PC-3 (cell line): ENCODE data around the gene TESK2. TPM values are rescaled to one million over a fixed set of nuclear protein-coding genes. Genes with fewer than 3 reads are reported as not detected.

ENCODE experiments used
- ATAC-seq: fragments of 200-7000 bp; cut with Tn5 transposase; 2 replicates; pipeline ENCODE4 v1.9.1; 2020; ENCODE audit warnings: mild to moderate bottlenecking, moderate library complexity
- BruUV-seq: library from RNA; stranded (reverse); fragments of 400-500 nt; replicated peaks from 2 replicates; lab custom pipeline; 2021; lab: Mats Ljungman, UMichigan
- CTCF ChIA-PET: fragments of 300-600 bp; sonication (Branson Sonifier 250); formaldehyde crosslinking; loops from one replicate; lab custom pipeline; 2022; ENCODE audit warnings: antibody characterized with exemption; lab: Charles Lee
- POLR2A ChIA-PET: fragments of 300-600 bp; sonication (Branson Sonifier 250); formaldehyde crosslinking; loops from one replicate; lab custom pipeline; 2022; ENCODE audit warnings: antibody characterized with exemption; ENCODE audit not compliant: unreplicated experiment; lab: Charles Lee
- DNase-seq: peaks from one replicate; pipeline ENCODE4 v3.0.0-alpha.2; 2015
- H2AFZ ChIP-seq: fragments of 300-600 bp; sonication (generic); 2 replicates; pipeline ENCODE4 v1.6.0; 2016; ENCODE audit warnings: antibody characterized with exemption, low read length
- H3F3A ChIP-seq: fragments of 300-600 bp; sonication (generic); one replicate; pipeline ENCODE4 v1.6.0; 2017; ENCODE audit warnings: antibody characterized with exemption, low read length, control low read depth, mild to moderate bottlenecking; ENCODE audit not compliant: unreplicated experiment
- H3K27ac ChIP-seq: fragments of 300-600 bp; sonication (generic); 2 replicates; pipeline ENCODE4 v1.5.1; 2016; ENCODE audit warnings: mild to moderate bottlenecking, low read length
- H3K27me3 ChIP-seq: fragments of 300-600 bp; sonication (generic); 2 replicates; pipeline ENCODE4 v1.6.1; 2016; ENCODE audit warnings: low read length, mixed read lengths
- H3K36me3 ChIP-seq: fragments of 300-600 bp; sonication (generic); 2 replicates; pipeline ENCODE4 v1.6.1; 2016; ENCODE audit warnings: low read depth, mixed run types, low read length, mixed read lengths
- H3K4me1 ChIP-seq: fragments of 300-600 bp; sonication (generic); 2 replicates; pipeline ENCODE4 v1.5.1; 2016; ENCODE audit warnings: low read length; ENCODE audit not compliant: insufficient read depth
- H3K4me2 ChIP-seq: fragments of 300-600 bp; sonication (generic); 2 replicates; pipeline ENCODE4 v1.6.0; 2016; ENCODE audit warnings: low read length
- H3K4me3 ChIP-seq: fragments of 300-600 bp; sonication (generic); 2 replicates; pipeline ENCODE4 v1.5.1; 2016; ENCODE audit warnings: mild to moderate bottlenecking, low read length, mixed read lengths
- H3K79me2 ChIP-seq: fragments of 300-600 bp; sonication (generic); 2 replicates; pipeline ENCODE4 v1.6.1; 2017; ENCODE audit warnings: low read length, mixed read lengths
- H3K9ac ChIP-seq: fragments of 300-600 bp; sonication (generic); 2 replicates; pipeline ENCODE4 v1.6.0; 2016; ENCODE audit warnings: mild to moderate bottlenecking, low read length
- H3K9me2 ChIP-seq: fragments of 300-600 bp; sonication (generic); replicated peaks from 2 replicates; pipeline ENCODE4 v1.6.1; 2016; ENCODE audit warnings: mixed run types, low read length, mixed read lengths
- H3K9me3 ChIP-seq: fragments of 300-600 bp; sonication (generic); 2 replicates; pipeline ENCODE4 v1.6.1; 2016; ENCODE audit warnings: low read length, mixed read lengths
- H4K20me1 ChIP-seq: fragments of 300-600 bp; sonication (generic); 2 replicates; pipeline ENCODE4 v1.6.1; 2016; ENCODE audit warnings: low read length, mixed read lengths
- EZH2 ChIP-seq: fragments of 300-600 bp; sonication (generic); IDR thresholded peaks from one replicate; pipeline ENCODE4 v1.6.1; 2017; ENCODE audit warnings: antibody characterized with exemption, mild to moderate bottlenecking, low read length; ENCODE audit not compliant: unreplicated experiment
- EZH2phosphoT487 ChIP-seq: fragments of 300-600 bp; sonication (generic); IDR thresholded peaks from 2 replicates; pipeline ENCODE4 v1.6.1; 2018; ENCODE audit warnings: mild to moderate bottlenecking, antibody characterized with exemption, low read length, borderline replicate concordance
- intact Hi-C: fragments of 100-400 bp; cut with micrococcal nuclease; formaldehyde crosslinking; loops from 2 replicates; pipeline ENCODE4 v1.9.0; 2023
- total RNA-seq: library from RNA; depleted of rRNA; stranded (reverse); fragments of >200 nt; gene quantifications from 2 replicates; pipeline ENCODE4 v1.2.3, GENCODE V29; 2014
- TF ChIP-seq, protein P1 (sequence below): fragments of 300-600 bp; sonication (generic); conservative IDR thresholded peaks from 2 replicates; pipeline ENCODE4 v1.5.1; 2017; ENCODE audit warnings: antibody characterized with exemption, low read depth, mild to moderate bottlenecking, low read length

TESK2 gene
- total RNA-seq, 1 experiment from 2014 or later = 6.0 TPM

DNA sequence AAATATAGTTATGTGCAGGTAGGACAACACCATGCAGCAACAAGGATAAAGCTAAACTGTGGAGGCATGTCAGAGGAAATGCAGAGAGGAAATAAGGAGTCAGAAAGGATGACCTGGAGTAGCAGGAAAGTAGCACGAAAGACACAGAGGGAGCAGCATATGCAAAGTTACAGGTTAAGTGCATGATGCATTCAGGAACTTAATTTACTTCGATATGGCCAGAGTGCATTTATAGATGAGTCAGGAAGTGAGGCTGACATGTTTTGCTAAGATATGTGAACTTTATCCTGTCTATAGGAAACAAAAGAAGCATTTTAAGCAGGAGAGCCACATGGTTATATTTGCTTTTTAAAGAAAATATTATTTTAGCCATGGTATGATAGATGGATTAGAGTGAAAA is 135.3 kb downstream of the TESK2 start:
- CTCF ChIA-PET = no interaction called here
- Histone ChIP-seq H3K36me3 (no peaks in the 10 kb centered on the region), H4K20me1 (no peaks in the 10 kb centered on the region), H3K4me3 (no peak overlapping the region), H3K9me3 (no peaks in the 10 kb centered on the region), H3K4me1 (peaks cover 22% of the 10 kb centered on the region), H3K27me3 (no peaks in the 10 kb centered on the region), H3K79me2 (no peaks in the 10 kb centered on the region), H3K9me2 (no peaks in the 10 kb centered on the region), H3K4me2 (peak overlapping the region; percentile 42), H3K27ac (peak overlapping the region; percentile 22; the same call in 1 of the 2 replicates), H2AFZ (no peak overlapping the region), H3K9ac (no peak overlapping the region), H3F3A (peaks cover 3% of the 10 kb centered on the region)
- DNase-seq (peak; percentile 46), ATAC-seq (peak; percentile 70)
- intact Hi-C loops = no loop called here
- POLR2A ChIA-PET = no interaction called here
- BruUV-seq = no TSS peak
- TF ChIP-seq EZH2 (no peak), EZH2phosphoT487 (no peak)
- TF ChIP-seq, protein P1, sequence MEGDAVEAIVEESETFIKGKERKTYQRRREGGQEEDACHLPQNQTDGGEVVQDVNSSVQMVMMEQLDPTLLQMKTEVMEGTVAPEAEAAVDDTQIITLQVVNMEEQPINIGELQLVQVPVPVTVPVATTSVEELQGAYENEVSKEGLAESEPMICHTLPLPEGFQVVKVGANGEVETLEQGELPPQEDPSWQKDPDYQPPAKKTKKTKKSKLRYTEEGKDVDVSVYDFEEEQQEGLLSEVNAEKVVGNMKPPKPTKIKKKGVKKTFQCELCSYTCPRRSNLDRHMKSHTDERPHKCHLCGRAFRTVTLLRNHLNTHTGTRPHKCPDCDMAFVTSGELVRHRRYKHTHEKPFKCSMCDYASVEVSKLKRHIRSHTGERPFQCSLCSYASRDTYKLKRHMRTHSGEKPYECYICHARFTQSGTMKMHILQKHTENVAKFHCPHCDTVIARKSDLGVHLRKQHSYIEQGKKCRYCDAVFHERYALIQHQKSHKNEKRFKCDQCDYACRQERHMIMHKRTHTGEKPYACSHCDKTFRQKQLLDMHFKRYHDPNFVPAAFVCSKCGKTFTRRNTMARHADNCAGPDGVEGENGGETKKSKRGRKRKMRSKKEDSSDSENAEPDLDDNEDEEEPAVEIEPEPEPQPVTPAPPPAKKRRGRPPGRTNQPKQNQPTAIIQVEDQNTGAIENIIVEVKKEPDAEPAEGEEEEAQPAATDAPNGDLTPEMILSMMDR = no peak

DNA sequence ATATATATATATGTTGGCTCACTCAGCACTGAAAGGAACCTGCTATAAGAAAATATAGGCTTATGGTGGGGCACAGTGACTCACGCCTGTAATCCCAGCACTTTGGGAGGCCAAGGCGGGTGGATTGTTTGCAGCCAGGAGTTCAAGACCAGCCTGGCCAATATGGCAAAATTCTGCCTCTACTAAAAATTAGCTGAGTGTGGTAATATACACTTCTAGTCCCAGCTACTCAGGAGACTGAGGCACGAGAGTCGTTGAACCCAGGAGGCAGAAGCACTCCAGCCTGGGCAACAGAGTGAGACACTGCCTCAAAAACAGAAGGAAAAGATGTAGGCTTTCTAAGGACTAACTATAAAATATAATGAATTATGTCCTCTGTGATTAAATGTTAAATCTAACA is 136.1 kb downstream of the TESK2 start:
- Histone ChIP-seq H3F3A (peaks cover 3% of the 10 kb centered on the region), H3K4me3 (no peak overlapping the region), H3K4me1 (peaks cover 18% of the 10 kb centered on the region), H4K20me1 (no peaks in the 10 kb centered on the region), H3K9me2 (no peaks in the 10 kb centered on the region), H3K9me3 (no peaks in the 10 kb centered on the region), H3K9ac (no peak overlapping the region), H2AFZ (no peak overlapping the region), H3K27me3 (no peaks in the 10 kb centered on the region), H3K27ac (no peak overlapping the region), H3K79me2 (no peaks in the 10 kb centered on the region), H3K36me3 (no peaks in the 10 kb centered on the region), H3K4me2 (no peak overlapping the region)
- DNase-seq (no peak), ATAC-seq (no peak)
- BruUV-seq = no TSS peak
- ChIA-PET CTCF (no interaction called here), POLR2A (no interaction called here)
- intact Hi-C loops = no loop called here
- TF ChIP-seq, protein P1 = no peak
- TF ChIP-seq EZH2 (no peak), EZH2phosphoT487 (no peak)

DNA sequence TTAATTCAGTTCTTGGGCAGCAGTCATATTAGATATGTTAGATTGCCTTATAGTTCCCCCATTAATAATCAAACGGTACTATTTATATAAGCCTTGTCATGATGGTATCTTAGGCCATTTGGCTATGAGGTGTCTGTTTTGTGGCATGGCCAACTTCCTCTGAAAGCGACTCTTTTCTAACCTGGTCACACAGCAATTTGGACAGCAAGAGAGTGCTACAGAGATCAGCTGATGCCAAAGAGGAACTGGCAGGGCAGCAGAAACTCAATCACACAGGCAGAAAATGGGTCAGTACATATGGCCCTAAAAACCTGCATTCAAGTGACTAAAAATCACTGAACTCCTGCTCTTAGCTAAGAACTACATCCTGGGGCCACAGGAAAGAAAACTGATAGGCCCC is 137.3 kb downstream of the TESK2 start:
- H3K9me3 ChIP-seq = no peaks in the 10 kb centered on the region
- no peak overlapping the region for H2AFZ ChIP-seq
- intact Hi-C loops = no loop called here
- H3K4me3 ChIP-seq = no peak overlapping the region
- H3K4me2 ChIP-seq = no peak overlapping the region
- CTCF ChIA-PET = no interaction called here
- H3F3A ChIP-seq = peaks cover 3% of the 10 kb centered on the region
- no peaks in the 10 kb centered on the region for H3K27me3 ChIP-seq
- DNase-seq (no peak), ATAC-seq (no peak)
- no peak overlapping the region for H3K9ac ChIP-seq
- peaks cover 17% of the 10 kb centered on the region for H3K4me1 ChIP-seq
- no peaks in the 10 kb centered on the region for H3K79me2 ChIP-seq
- H3K27ac ChIP-seq = no peak overlapping the region
- BruUV-seq = no TSS peak
- H3K9me2 ChIP-seq = no peaks in the 10 kb centered on the region
- POLR2A ChIA-PET = no interaction called here
- no peak for TF ChIP-seq EZH2phosphoT487
- TF ChIP-seq, protein P1 = no peak
- TF ChIP-seq EZH2 = no peak
- no peaks in the 10 kb centered on the region for H4K20me1 ChIP-seq
- H3K36me3 ChIP-seq = no peaks in the 10 kb centered on the region
